Embryonic facial prominence (tissue), 1 donor: ENCODE data around the gene NPBWR2.

ENCODE experiments used
- DNase-seq: peaks from one replicate; pipeline ENCODE4 v3.0.0-alpha.2; 2016; ENCODE audit errors: extremely low spot score

The NPBWR2 gene

GRCh38 chr20:64084685-64085152 is 22.6 kb downstream of the NPBWR2 start:
- no peak for DNase-seq

DNA sequence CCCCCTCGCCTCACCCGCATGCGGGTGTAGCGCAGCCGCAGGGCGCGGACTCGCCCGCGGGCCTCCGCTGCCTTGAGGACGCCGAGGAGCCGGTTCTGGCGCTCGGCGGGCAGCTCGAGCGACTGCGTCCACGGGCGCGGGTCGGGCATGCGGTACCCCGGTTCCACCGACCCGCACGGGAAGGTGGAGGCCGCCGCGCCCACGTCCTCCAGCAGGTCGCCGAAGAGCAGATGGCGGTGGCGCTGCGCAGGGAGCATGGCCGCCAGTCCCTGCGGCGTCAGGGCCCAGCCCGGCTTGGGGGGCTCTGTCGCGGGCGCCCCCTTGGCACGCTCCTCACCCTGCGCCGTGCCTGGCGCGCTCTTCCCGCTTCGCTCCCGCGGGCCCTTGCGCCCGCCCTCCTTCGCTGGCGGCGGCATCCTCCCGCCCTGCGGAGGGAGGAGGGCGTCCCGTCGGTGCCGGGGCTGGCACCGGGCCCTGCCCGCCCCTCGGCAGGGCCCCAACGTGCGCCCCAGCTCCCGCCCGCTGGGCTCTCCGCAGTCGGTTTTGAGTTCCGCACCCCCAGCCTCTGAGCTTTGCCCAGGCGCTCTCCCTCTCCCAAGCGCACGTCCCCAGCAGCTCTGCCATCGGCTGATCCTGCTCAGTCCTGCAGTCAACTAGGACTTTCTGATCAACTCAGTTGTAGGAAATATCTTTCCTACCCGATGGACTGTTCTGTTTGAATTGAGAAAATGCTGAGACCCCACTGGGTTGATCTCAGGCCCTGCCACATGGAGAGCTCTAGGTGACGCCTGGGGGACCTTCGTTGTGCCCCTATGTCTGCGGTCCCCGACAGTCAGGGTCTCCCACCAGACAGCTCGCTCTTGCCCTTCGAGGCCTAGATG is 23.3 kb downstream of the NPBWR2 start, which contains the start of gene LKAAEAR1:
TSS of gene LKAAEAR1 (minus strand) at position 595 of the 881 bp plus-strand sequence. CDS start at position 416, 179 bp downstream.
- DNase-seq, result no peak

DNA sequence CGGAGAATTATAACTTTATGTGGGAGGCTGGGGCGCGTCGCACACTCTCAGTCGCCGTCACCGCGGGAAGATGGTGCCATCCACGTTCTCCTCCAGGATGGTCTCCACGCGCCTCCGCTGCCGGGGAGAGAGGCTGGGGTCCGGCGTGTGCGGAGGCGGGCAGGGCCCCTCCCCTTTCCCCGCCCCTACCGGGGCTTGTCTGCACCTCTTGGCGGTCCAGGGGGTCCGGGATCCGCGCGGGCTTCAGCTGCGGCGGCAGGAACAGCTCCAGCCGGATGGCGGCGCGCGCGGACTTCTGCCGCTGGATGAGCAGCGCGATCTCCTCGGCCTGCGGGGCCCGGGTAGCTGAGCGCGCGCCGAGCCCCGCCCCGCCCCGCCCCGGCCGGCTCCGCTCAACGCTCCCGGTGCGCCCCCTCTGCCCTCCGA is 24.0 kb downstream of the NPBWR2 start:
- no peak for DNase-seq

- no peak for DNase-seq
Measured at GRCh38 chr20:64082820-64083377, 24.5 kb downstream of the NPBWR2 start.

GRCh38 chr20:64082126-64082731 is 25.1 kb downstream of the NPBWR2 start:
- DNase-seq, result no peak

- DNase-seq, result no peak
Measured at GRCh38 chr20:64081624-64081964, 25.8 kb downstream of the NPBWR2 start.

DNA sequence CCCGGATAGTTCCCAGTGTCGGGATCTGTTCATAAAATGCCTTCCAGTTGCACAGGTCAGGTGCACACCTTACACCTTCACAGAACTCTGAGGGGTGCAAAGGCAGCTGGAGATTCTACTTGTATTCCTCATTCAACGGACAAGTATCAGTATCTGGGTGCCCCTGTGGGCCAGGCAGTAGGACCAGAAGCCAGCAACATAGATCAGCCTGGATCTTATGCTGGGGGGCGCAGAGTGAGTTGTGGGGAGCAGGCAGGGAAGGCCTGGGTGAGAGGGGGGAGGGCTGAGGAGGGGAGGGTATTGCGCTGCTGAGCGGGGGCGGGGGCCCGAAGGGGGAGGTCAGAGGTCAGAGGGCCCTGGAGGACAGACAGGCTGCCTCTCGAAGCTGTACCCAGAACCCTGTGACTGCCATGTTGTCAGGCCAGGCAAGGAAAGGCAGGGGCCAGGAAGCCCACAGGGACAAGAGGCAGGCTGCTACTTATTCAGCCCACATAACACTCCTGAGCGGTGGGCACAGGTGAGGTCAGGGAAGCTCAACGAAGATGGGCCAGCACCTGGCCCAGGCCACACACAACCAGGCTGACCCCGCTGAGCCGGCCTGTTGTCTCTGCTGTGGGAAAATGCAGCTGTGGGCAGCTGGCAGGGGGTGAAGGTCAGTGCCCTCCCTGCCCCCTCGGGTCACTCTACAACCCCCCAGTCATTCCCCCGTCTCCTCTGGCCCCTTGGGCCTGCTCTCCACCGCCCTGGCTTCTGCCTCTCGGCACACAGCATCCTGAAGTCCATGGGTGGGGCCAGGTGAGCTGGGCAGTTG is 26.3 kb downstream of the NPBWR2 start:
- no peak for DNase-seq

DNA sequence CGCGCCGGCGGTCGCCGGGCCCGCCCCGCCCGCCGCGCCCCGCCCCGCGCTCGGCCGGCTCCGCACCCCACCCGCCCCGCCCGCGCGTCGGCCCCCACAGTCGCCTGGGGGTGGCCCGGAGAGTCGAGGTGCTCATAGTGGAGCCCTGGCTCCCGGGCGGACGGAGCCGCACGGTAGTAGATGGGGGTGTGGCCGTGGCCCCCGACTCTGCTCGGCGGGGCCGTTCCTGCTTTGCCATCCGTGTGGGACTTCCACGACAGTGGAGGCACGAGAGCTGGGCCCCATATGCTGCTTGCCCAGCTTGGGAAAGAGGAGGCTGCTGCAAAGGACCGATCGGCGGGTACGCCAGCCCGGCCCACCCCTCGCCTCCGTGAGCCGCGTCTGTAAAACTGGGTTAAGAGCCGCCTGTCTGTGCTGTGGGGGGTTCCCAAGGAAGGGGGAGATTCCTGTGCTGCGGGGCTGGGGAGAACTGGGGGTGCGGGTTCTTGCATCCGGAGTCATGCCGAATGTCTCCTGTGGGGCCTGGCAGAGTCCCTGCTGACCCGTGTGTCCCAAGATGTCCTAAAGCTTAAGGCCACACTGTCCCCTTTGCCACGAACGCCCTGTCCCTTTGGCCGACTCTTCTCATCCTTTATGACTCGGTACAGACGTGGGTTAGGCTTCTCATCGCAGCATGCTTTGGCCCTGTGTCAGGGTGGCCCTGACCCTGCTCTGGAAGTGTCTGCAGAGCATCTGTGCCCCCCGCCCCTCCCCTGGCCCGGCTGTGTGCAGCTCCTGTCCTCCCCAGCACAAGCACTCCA is 27.2 kb downstream of the NPBWR2 start, which contains the start of gene OPRL1:
TSS of gene OPRL1 (plus strand) at position 70 of the 800 bp plus-strand sequence. CDS start 12,639 bp downstream, outside the sequence.
- DNase-seq, result no peak

DNA sequence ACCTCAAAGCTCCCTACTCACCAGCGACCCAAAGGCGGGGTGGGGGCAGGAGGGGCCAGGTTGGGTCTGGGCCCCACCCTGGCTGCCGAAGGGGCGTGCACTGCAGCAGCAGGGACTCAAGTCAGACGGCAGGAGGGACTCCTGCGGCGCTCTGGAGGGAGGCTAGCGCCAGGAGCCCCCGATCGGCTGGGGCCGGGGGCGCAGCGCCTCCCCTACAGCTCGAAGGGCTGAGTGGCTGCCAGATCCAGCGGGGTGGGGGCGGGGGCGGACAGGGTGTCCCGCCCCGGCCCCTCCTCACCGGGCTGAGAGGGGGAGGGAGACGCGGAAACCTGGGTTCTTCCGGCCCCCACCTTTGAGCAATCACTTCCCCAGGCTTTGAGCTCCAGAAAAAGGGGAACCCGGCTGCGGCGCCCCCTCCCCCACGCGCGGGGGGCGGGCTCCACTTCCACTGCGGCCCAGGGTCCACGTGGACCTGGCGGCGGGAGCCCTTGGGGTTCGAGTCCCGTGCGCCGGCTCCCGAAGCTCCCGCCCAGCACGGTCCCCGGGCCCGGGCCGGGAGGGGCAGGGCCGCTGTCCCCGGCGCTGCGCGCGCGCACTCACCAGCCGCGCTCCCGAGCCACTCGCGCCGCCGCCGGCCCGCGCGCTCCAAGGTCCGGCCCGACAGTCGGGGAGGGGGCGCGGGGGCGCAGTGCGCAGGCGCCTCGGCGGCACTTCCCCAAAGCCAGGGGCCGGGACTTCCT is 27.9 kb downstream of the NPBWR2 start, which contains the start of gene RGS19:
TSS of gene RGS19 (minus strand) at position 246 of the 740 bp plus-strand sequence. CDS start 2,632 bp downstream, outside the sequence.
- DNase-seq, result no peak

- no peak for DNase-seq
Measured at GRCh38 chr20:64078934-64079272, 28.5 kb downstream of the NPBWR2 start.

- DNase-seq, result no peak
Measured at GRCh38 chr20:64077876-64078551, 29.4 kb downstream of the NPBWR2 start.

GRCh38 chr20:64077541-64077875 is 29.9 kb downstream of the NPBWR2 start:
- no peak for DNase-seq

- no peak for DNase-seq
Measured at GRCh38 chr20:64077094-64077493, 30.3 kb downstream of the NPBWR2 start.

DNA sequence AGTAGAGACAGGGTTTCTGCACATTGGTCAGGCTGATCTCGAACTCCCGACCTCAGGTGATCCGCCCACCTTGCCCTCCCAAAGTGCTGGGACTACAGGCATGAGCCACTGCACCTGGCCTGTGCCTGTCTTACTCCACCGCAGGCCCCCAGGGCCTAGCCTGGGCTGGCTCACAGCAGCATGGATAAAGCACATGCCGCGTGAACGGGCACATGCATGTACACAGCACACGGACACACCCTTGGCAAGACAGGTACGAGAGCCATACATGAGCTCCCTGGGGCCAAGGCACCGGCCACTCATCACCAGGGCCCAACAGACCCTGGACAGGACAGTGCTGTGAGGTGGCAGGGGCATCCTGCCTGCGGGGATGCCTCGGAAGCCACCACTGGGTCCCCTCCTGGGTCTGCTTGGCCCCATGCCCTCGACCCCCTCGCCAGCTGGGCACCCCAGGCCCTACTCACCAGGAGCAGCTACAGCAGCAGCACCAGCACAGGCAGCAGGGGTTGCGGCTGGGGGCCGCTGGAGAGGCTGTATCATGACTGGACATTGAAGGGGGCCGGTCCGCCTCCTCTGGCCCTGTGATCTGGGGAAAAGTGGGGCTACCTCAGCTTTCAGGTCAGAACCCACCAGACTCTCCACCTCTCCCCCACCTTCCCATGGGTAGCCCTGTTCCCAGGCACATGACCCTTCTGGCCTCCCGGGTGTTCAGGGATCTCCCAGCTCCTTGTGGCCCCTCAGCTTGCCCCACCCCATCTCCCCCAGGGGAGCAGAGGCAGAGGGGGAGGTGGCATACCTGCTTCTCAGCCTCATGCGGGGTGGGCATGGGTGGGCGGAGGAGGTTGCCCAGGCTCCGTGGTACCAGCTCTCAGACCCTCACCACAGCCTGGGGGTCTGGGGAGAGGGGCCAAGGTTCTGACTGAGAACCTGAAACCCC is 31.0 kb downstream of the NPBWR2 start:
- DNase-seq, result no peak

DNA sequence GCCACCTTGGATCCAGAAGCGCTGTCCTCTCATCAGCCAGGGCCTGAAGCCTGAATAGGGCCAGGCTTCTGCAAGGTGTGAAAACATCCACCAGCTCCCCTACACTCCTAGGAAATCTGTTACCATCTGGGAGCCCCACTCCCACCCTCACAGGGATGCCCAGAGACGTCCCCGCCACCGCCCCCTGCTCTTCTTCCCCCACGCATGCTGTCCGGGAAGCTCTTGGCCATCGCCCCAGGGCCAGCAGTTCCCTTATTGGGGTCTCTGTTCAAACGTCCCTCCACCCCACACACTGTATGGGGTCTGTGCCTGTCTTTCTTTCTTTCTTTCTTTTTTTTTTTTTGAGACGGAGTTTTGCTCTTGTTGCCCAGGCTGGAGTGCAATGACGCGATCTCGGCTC is 31.8 kb downstream of the NPBWR2 start:
- no peak for DNase-seq

GRCh38 chr20:64074963-64075362 is 32.4 kb downstream of the NPBWR2 start:
- DNase-seq, result no peak

DNA sequence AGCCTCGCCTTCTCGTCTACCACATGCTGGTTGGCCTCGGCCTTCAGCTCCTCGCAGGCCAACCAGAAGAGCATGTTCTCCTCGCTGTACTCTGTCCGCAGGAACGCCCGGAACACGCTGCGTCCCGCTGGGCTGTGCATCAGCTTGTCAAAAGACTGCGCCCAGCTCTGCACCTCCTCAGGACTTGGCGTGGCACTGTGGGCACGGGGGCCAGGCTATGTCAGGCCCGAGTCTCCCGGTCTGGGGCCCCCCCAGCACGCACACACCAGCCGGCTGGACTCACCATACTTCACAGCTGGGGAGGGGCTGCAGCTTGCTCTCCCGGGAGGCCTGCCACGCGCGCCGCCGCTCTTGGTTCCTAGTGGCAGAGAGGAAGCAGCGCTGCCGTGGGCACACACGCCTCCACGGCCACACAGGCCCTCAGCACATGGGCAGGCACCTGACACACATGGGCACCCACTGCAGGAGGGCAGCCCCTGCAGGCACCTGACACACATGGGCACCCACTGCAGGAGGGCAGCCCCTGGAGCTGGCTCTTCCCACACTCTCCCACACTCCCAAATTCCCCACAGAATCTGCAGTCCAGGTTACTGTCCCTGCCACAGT is 33.1 kb downstream of the NPBWR2 start:
- DNase-seq, result no peak
